HG03095 (cell line): ENCODE results near the gene AKR1A1.

Experiments used
- ATAC-seq: cut with Tn5 transposase; IDR thresholded peaks from one replicate; pipeline ENCODE4 v1.9.1; 2021; ENCODE audit warnings: moderate library complexity; ENCODE audit not compliant: unreplicated experiment

The AKR1A1 gene

GRCh38 chr1:45612941-45613579 lies 62.4 kb downstream of the AKR1A1 start:
- ATAC-seq: no peak

- no peak for ATAC-seq
Observed at GRCh38 chr1:45615885-45616284, 65.3 kb downstream of the AKR1A1 start.

- ATAC-seq: no peak
Observed at GRCh38 chr1:45617618-45618017, 67.0 kb downstream of the AKR1A1 start.

- ATAC-seq: no peak
Observed at GRCh38 chr1:45619149-45619921, 68.7 kb downstream of the AKR1A1 start.
